22Rv1 (cell line): ENCODE data around the gene OGDHL.

Source experiments
- CTCF ChIP-seq: fragments of 450-650 bp; IDR thresholded peaks from 2 replicates; pipeline ENCODE4 v1.5.1; 2017; ENCODE audit warnings: mild to moderate bottlenecking
- ZFX ChIP-seq: fragments of 450-650 bp; IDR thresholded peaks from 2 replicates; pipeline ENCODE4 v1.6.1; 2017; ENCODE audit warnings: antibody characterized with exemption, borderline replicate concordance

- TF ChIP-seq CTCF (no peak), ZFX (no peak)
These were observed 1.3 kb downstream of the OGDHL start for GRCh38 chr10:49760789-49761188.
